K562 (cell line): ENCODE data around the gene ZMIZ1.

Source experiments
- CTCF ChIP-seq, 3 experiments: IDR thresholded peaks in 2 of 3; conservative IDR thresholded peaks in 1 of 3; 2 replicates each; pipeline ENCODE4 v1.5.1; 2011 to 2012; ENCODE audit warnings: low read length in 3 of 3, mild to moderate bottlenecking in 3 of 3, control low read depth in 2 of 3, improper control_type of control experiment in 1 of 3, inconsistent platforms in 1 of 3, low read depth in 1 of 3, mixed read lengths in 1 of 3, moderate library complexity in 1 of 3; ENCODE audit not compliant: insufficient read depth in 2 of 3
- GTF2A2 ChIP-seq: IDR thresholded peaks from 2 replicates; pipeline ENCODE4 v1.6.1; 2016; ENCODE audit warnings: mild to moderate bottlenecking, missing genetic modification characterization, missing compliant biosample characterization
- MYNN ChIP-seq, 2 experiments: sonication (generic); formaldehyde crosslinking in 1 of 2; IDR thresholded peaks; 2 replicates each; pipeline versions ENCODE4 v1.5.0 to v1.6.1; 2016 to 2020; ENCODE audit warnings: antibody characterized with exemption in 1 of 2, missing genetic modification reagents in 1 of 2
- POLR2AphosphoS5 ChIP-seq: IDR thresholded peaks from 2 replicates; pipeline ENCODE4 v1.6.1; 2011; ENCODE audit warnings: mild to moderate bottlenecking, low read depth, low read length, moderate library complexity; ENCODE audit not compliant: control insufficient read depth, insufficient read depth
- SIN3B ChIP-seq: fragments of 450-650 bp; IDR thresholded peaks from 2 replicates; pipeline ENCODE4 v1.6.1; 2017; ENCODE audit warnings: low read depth, mild to moderate bottlenecking, moderate library complexity
- STAT5A ChIP-seq: IDR thresholded peaks from 2 replicates; pipeline ENCODE4 v1.6.1; 2012; ENCODE audit warnings: low read length, inconsistent platforms, borderline replicate concordance
- TARDBP ChIP-seq: fragments of 450-650 bp; IDR thresholded peaks from 2 replicates; pipeline ENCODE4 v1.6.1; 2016
- ZFX ChIP-seq: sonication (generic); formaldehyde crosslinking; IDR thresholded peaks from 2 replicates; pipeline ENCODE4 v1.8.0; 2022; ENCODE audit warnings: mild to moderate bottlenecking, missing genetic modification reagents, moderate library complexity
- ZKSCAN3 ChIP-seq: fragments of 250-450 bp; sonication (Bioruptor Pico); IDR thresholded peaks from 2 replicates; pipeline ENCODE4 v1.4.0; 2020
- ZMIZ1 ChIP-seq, 2 experiments: fragments of 150-350 bp in 1 of 2; IDR thresholded peaks; 2 replicates each; pipeline ENCODE4 v1.6.1; 2012 to 2016; ENCODE audit warnings: low read depth in 2 of 2, low read length in 2 of 2, mild to moderate bottlenecking in 1 of 2, moderate library complexity in 1 of 2
- TF ChIP-seq, protein P1 (sequence below): sonication (generic); formaldehyde crosslinking; IDR thresholded peaks from 2 replicates; pipeline ENCODE4 v1.8.0; 2022; ENCODE audit warnings: missing genetic modification reagents, mild to moderate bottlenecking, borderline replicate concordance

DNA sequence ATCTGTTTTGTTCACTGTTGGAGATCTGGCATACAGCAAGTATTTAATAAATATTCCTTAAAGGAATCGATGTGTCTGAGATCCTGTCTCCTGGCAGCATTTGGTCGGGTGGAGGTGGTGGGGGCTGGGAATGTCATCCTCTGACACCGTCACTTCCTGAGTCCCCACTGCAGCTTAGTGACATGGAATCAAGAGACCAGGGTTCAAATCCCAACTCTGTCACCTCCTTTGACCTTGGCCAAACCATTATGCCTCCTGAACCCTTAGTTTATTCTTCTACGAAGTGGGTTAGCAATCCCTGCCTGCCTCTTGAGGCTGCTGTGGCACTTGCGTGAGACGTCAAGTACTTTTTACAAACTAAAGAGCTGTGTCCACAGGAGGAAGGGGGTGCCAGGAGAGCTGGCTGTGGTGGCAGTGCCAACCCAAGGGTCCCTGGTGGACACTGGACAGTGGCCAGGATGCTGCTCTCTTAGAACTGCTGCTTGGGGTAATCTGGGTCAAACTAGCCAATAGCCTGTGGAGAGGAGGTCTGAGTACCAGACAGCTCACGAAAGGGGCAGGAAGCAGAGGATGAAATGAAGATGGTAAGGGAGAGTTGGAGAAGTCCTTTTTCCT is 8.0 kb upstream of the ZMIZ1 start:
- no peak for TF ChIP-seq ZKSCAN3 (CRISPR knock-in tag)
- TF ChIP-seq, protein P1, sequence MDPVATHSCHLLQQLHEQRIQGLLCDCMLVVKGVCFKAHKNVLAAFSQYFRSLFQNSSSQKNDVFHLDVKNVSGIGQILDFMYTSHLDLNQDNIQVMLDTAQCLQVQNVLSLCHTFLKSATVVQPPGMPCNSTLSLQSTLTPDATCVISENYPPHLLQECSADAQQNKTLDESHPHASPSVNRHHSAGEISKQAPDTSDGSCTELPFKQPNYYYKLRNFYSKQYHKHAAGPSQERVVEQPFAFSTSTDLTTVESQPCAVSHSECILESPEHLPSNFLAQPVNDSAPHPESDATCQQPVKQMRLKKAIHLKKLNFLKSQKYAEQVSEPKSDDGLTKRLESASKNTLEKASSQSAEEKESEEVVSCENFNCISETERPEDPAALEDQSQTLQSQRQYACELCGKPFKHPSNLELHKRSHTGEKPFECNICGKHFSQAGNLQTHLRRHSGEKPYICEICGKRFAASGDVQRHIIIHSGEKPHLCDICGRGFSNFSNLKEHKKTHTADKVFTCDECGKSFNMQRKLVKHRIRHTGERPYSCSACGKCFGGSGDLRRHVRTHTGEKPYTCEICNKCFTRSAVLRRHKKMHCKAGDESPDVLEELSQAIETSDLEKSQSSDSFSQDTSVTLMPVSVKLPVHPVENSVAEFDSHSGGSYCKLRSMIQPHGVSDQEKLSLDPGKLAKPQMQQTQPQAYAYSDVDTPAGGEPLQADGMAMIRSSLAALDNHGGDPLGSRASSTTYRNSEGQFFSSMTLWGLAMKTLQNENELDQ (CRISPR knock-in tag) = no peak
- no peak for TF ChIP-seq SIN3B
- TF ChIP-seq CTCF (IDR thresholded peaks at IDR 0.05 in 2 of 3, conservative IDR thresholded peaks at IDR 0.05 in 1 of 3; ENCODE audit: insufficient read depth in 2 of 3, low read depth in 1 of 3, low read length in 3 of 3) = no peak
- no peak for TF ChIP-seq POLR2AphosphoS5
- no peak for TF ChIP-seq GTF2A2
- TF ChIP-seq MYNN (IDR thresholded peaks at IDR 0.05) = no peak
- TF ChIP-seq MYNN (CRISPR knock-in tag; IDR thresholded peaks at IDR 0.05) = no peak
- TF ChIP-seq ZMIZ1 (IDR thresholded peaks at IDR 0.05; ENCODE audit: low read depth in 2 of 2, low read length in 2 of 2) = no peak
- no peak for TF ChIP-seq TARDBP
- no peak for TF ChIP-seq STAT5A
- TF ChIP-seq ZFX (CRISPR knock-in tag) = no peak
